Measurements from ENCODE around the gene EFCAB6. TPM values are rescaled to one million over a fixed set of nuclear protein-coding genes. Genes with fewer than 3 reads are reported as not detected.

EFCAB6 gene
- total RNA-seq = under 1 TPM; 0.15 to 0.20 TPM

- ChIA-PET CTCF (interaction anchor here (0.8 kb wide), 1 partner anchor 26 kb away, joined by 3 read pairs; no protein-coding TSS in a partner anchor), POLR2A (no interaction called here)
- peak; percentile 94 for DNase-seq
- H3K27me3 Mint-ChIP-seq = peaks cover 2% of the 10 kb centered on the region
- peak within 1 kb of the TSS; percentile 91 for H3K27ac Mint-ChIP-seq
- peaks cover 29% of the 10 kb centered on the region for H3K4me1 Mint-ChIP-seq
- peaks cover 7% of the 10 kb centered on the region for H3K36me3 Mint-ChIP-seq (ENCODE audit: low read depth)
- H3K9me3 Mint-ChIP-seq = no peaks in the 10 kb centered on the region
- H3K4me3 Mint-ChIP-seq = peak within 1 kb of the TSS; percentile 92
These were observed at the start of gene EFCAB6 for GRCh38 chr22:43812149-43812842. Gene EFCAB6 (minus strand): TSS chr22:43812305. CDS start chr22:43782318, 29,987 bp downstream.

- DNase-seq = no peak
- Mint-ChIP-seq H3K4me3 (no peak overlapping the region), H3K4me1 (peaks cover 4% of the 10 kb centered on the region), H3K36me3 (ENCODE audit: low read depth) (no peaks in the 10 kb centered on the region), H3K27me3 (peaks cover 43% of the 10 kb centered on the region), H3K27ac (peak overlapping the region; percentile 25), H3K9me3 (peaks cover 4% of the 10 kb centered on the region)
- ChIA-PET POLR2A (no interaction called here), CTCF (no interaction called here)
These were observed 49.4 kb upstream of the EFCAB6 start for GRCh38 chr22:43861529-43861928.

DNA sequence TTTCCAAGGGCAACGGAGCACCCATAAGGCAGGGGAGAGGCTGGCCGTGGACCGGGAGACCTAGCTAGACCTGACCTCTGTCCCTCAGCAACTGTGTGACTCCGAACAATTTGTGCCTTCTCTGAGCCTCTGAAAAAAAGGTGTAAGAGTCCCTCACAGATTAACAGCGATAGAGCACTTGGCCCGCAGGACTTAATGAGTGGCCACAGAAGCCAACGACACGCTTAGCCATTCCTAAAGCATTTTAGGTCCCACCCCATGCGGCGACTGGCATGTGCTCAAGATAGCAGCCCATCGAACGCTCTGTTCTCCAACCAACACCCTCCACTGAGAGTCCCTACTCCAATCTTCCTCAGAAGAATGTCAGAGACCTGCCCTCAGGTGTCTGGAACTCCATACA, 48.7 kb upstream of the EFCAB6 start:
- ChIA-PET POLR2A (no interaction called here), CTCF (no interaction called here)
- no peaks in the 10 kb centered on the region for H3K36me3 Mint-ChIP-seq (ENCODE audit: low read depth)
- no peak for DNase-seq
- no peak overlapping the region for H3K27ac Mint-ChIP-seq
- H3K9me3 Mint-ChIP-seq = peaks cover 4% of the 10 kb centered on the region
- H3K27me3 Mint-ChIP-seq = peaks cover 43% of the 10 kb centered on the region
- no peak overlapping the region for H3K4me3 Mint-ChIP-seq
- peaks cover 4% of the 10 kb centered on the region for H3K4me1 Mint-ChIP-seq

GRCh38 chr22:43860126-43860525, 48.0 kb upstream of the EFCAB6 start:
- H3K9me3 Mint-ChIP-seq = peaks cover 4% of the 10 kb centered on the region
- no peak for DNase-seq
- CTCF ChIA-PET = no interaction called here
- H3K36me3 Mint-ChIP-seq (ENCODE audit: low read depth) = no peaks in the 10 kb centered on the region
- POLR2A ChIA-PET = no interaction called here
- H3K27me3 Mint-ChIP-seq = peaks cover 43% of the 10 kb centered on the region
- no peak overlapping the region for H3K4me3 Mint-ChIP-seq
- peaks cover 4% of the 10 kb centered on the region for H3K4me1 Mint-ChIP-seq
- H3K27ac Mint-ChIP-seq = no peak overlapping the region

DNA sequence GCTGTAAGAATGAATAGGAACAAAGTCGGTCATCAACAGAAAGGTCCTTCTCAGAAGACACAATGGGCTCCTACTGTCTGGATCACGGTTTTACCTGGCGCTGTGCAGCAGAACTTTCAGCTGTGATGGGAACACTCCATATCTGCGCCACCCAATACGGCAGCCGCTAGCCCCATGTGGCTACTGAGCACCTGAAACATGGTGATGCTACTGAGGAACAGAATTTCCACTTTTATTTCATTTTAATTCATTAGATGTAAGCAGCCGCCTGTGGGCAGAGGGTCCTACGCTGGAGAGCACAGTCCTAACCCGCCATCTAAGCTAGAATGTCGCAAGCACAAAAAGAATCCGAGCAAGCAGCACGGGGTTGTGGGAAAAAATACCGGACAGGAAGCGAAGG, 47.5 kb upstream of the EFCAB6 start:
- DNase-seq = no peak
- no peaks in the 10 kb centered on the region for H3K36me3 Mint-ChIP-seq (ENCODE audit: low read depth)
- no peak overlapping the region for H3K4me3 Mint-ChIP-seq
- H3K27me3 Mint-ChIP-seq = peaks cover 39% of the 10 kb centered on the region
- ChIA-PET POLR2A (no interaction called here), CTCF (no interaction called here)
- H3K27ac Mint-ChIP-seq = no peak overlapping the region
- peaks cover 4% of the 10 kb centered on the region for H3K9me3 Mint-ChIP-seq
- peaks cover 4% of the 10 kb centered on the region for H3K4me1 Mint-ChIP-seq

- Mint-ChIP-seq H3K9me3 (peaks cover 4% of the 10 kb centered on the region), H3K27ac (no peak overlapping the region), H3K27me3 (peaks cover 38% of the 10 kb centered on the region), H3K36me3 (ENCODE audit: low read depth) (no peaks in the 10 kb centered on the region), H3K4me3 (no peak overlapping the region), H3K4me1 (peaks cover 4% of the 10 kb centered on the region)
- ChIA-PET CTCF (no interaction called here), POLR2A (no interaction called here)
- DNase-seq = no peak
These were observed 47.1 kb upstream of the EFCAB6 start for GRCh38 chr22:43859176-43859575.

DNA sequence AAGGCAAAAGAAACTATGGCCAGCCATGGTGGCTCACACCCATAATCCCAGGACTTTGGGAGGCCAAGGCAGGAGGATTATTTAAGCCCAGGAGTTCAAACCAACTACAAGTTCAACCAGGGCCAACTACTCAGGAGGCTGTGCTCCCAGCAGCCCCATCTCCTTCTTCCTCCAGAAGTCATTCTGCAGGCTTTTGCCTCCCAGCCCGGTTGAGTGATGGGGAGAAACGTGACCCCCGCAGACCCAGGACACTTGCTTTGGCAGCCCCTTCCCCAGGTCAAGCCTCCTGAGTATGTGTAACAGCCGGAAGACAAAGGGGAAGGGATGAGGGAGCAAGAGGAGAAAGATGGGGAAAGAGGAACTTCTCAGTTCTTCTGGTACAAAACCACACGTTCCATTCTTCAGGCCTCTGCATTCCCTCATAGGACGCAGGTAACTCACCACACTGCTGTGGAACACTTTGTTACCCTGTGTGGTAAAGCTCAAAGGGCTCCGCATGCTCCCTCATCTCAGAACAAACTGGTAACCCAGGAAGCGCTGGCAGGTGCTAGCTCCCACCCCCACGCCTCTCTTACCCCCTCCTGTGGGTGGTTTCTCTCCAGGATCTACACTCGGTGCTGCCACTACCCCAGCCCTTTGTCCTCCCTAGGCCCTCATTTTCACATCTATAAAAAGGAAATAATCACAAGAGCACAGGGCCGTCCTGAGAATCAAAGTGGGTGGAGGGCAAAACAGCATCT, 46.2 kb upstream of the EFCAB6 start:
- Mint-ChIP-seq H3K27me3 (peaks cover 30% of the 10 kb centered on the region), H3K27ac (no peak overlapping the region), H3K4me1 (peaks cover 4% of the 10 kb centered on the region), H3K4me3 (no peak overlapping the region), H3K9me3 (peaks cover 4% of the 10 kb centered on the region), H3K36me3 (ENCODE audit: low read depth) (no peaks in the 10 kb centered on the region)
- CTCF ChIA-PET = no interaction called here
- POLR2A ChIA-PET = no interaction called here
- no peak for DNase-seq

GRCh38 chr22:43857367-43857766, 45.3 kb upstream of the EFCAB6 start:
- ChIA-PET POLR2A (no interaction called here), CTCF (no interaction called here)
- no peaks in the 10 kb centered on the region for H3K36me3 Mint-ChIP-seq (ENCODE audit: low read depth)
- H3K4me1 Mint-ChIP-seq = no peaks in the 10 kb centered on the region
- no peak overlapping the region for H3K27ac Mint-ChIP-seq
- DNase-seq = no peak
- H3K4me3 Mint-ChIP-seq = no peak overlapping the region
- H3K27me3 Mint-ChIP-seq = peaks cover 25% of the 10 kb centered on the region
- H3K9me3 Mint-ChIP-seq = peaks cover 4% of the 10 kb centered on the region

GRCh38 chr22:43855431-43855830, 43.3 kb upstream of the EFCAB6 start:
- DNase-seq = no peak
- ChIA-PET POLR2A (no interaction called here), CTCF (no interaction called here)
- no peak overlapping the region for H3K4me3 Mint-ChIP-seq
- no peak overlapping the region for H3K27ac Mint-ChIP-seq
- H3K4me1 Mint-ChIP-seq = no peaks in the 10 kb centered on the region
- H3K36me3 Mint-ChIP-seq (ENCODE audit: low read depth) = no peaks in the 10 kb centered on the region
- peaks cover 14% of the 10 kb centered on the region for H3K27me3 Mint-ChIP-seq
- peaks cover 4% of the 10 kb centered on the region for H3K9me3 Mint-ChIP-seq

DNA sequence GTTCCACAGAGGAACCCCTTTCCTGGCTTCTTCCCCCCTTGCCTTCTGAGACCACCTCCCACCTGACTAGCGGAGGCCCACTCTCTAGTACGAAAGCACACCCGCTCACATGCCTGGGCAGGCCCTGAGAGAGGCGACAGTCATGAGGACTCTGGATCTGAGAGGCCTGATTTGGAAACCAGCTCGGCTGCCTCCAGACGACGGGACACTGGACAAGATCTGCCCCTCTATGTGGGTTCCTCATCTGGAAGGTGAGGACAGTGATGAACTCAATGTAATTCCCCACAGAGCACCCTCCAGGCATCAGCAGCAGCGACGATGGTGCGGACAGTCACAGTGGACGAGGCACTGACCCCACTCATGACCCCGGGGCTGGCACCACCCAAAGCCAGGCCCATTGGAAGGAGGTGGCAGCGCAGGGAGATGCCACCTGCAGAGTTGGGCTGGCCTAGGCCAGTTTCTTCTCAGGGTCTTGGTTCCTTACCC, 42.7 kb upstream of the EFCAB6 start:
- ChIA-PET POLR2A (no interaction called here), CTCF (no interaction called here)
- Mint-ChIP-seq H3K9me3 (peaks cover 4% of the 10 kb centered on the region), H3K36me3 (ENCODE audit: low read depth) (no peaks in the 10 kb centered on the region), H3K4me3 (no peak overlapping the region), H3K4me1 (no peaks in the 10 kb centered on the region), H3K27me3 (peaks cover 14% of the 10 kb centered on the region), H3K27ac (no peak overlapping the region)
- no peak for DNase-seq

GRCh38 chr22:43854121-43854785, 42.1 kb upstream of the EFCAB6 start:
- H3K27ac Mint-ChIP-seq = no peak overlapping the region
- ChIA-PET POLR2A (no interaction called here), CTCF (no interaction called here)
- peaks cover 4% of the 10 kb centered on the region for H3K9me3 Mint-ChIP-seq
- H3K27me3 Mint-ChIP-seq = peaks cover 14% of the 10 kb centered on the region
- DNase-seq = no peak
- no peaks in the 10 kb centered on the region for H3K36me3 Mint-ChIP-seq (ENCODE audit: low read depth)
- no peaks in the 10 kb centered on the region for H3K4me1 Mint-ChIP-seq
- no peak overlapping the region for H3K4me3 Mint-ChIP-seq

- H3K36me3 Mint-ChIP-seq (ENCODE audit: low read depth) = no peaks in the 10 kb centered on the region
- peaks cover 10% of the 10 kb centered on the region for H3K27me3 Mint-ChIP-seq
- H3K27ac Mint-ChIP-seq = no peak overlapping the region
- H3K9me3 Mint-ChIP-seq = peaks cover 4% of the 10 kb centered on the region
- no peaks in the 10 kb centered on the region for H3K4me1 Mint-ChIP-seq
- no peak overlapping the region for H3K4me3 Mint-ChIP-seq
- ChIA-PET POLR2A (no interaction called here), CTCF (interaction anchor here (0.5 to 1.5 kb wide), 3 partner anchors 10 to 48 kb away, joined by 3 to 4 read pairs (median 3); no protein-coding TSS in a partner anchor)
- no peak for DNase-seq
These were observed 41.3 kb upstream of the EFCAB6 start for GRCh38 chr22:43853328-43853931.

Data from activated CD4-positive, alpha-beta T cell treated with anti-CD3 and anti-CD28 coated beads, Interleukin-2, amount 10 ng/mL, durations not matched to agents 7 days and 5 days (primary cell).